NT2/D1 (cell line): ENCODE measurements around the gene C8A.

Experiments used
- SUZ12 ChIP-seq: IDR thresholded peaks from 2 replicates; pipeline ENCODE4 v1.6.1; 2011; ENCODE audit not compliant: insufficient read length, insufficient read depth; ENCODE audit errors: extremely low read depth
- ZNF274 ChIP-seq: IDR thresholded peaks from 2 replicates; pipeline ENCODE4 v1.6.1; 2011; ENCODE audit warnings: mild to moderate bottlenecking, low read depth, low read length

GRCh38 chr1:56890229-56890628 is 35.6 kb downstream of the C8A start:
- no peak for TF ChIP-seq SUZ12
- TF ChIP-seq ZNF274: no peak
